Inferior parietal cortex (tissue), 1 donor: ENCODE data around the gene NRBP1.
"Not testable (repeated sequence)": the region's sequence is repeated elsewhere in the genome, so short reads cannot be mapped to it uniquely, and the experiment has no call there.

Experiments used
- DNase-seq: peaks from one replicate; pipeline ENCODE4 v3.0.0-alpha.2; 2016; ENCODE audit errors: extremely low spot score

NRBP1 gene

DNA sequence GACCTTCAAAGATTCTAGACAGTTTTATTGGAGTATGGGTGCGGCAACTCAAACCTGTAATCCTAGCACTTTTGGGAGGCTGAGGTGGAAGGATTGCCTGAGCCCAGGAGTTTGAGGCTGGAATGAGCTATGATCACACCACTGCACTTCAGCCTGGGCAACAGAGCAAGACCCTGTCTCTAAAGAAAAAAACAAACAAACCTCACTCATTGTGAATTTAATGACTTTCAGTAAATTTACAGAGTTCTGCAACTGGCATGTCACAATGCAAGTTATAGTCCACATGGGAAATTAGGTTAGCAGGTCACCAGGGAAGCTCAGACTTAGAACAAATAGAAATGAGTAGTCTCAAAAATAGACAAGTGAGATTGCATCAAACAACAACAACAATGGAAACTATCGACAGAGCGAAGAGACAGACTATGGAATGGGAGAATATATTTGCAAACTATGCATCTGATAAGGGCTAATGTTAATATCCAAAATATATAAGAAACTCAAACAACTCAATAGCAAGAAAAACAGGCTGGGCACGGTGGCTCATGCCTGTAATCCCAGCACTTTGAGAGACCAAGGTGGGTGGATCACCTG lies 6.7 kb upstream of the NRBP1 start:
- DNase-seq: no peak

DNA sequence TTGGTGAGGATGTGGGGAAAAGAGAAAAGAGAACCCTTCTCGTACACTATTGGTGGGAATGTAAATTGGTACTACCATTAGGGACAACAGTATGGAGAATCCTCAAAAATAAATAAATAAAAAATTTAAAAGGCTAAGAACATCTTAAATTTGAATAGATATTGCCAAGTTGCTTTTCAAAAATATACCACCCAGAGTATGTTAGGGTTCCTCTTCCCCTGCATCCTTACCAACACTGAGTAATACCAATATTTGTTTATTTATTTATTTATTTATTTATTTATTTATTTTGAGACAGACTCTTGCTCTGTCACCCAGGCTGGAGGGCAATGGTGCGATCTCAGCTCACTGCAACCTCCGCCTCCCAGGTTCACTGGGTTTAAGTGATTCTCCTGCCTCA lies 5.5 kb upstream of the NRBP1 start:
- no peak for DNase-seq

DNA sequence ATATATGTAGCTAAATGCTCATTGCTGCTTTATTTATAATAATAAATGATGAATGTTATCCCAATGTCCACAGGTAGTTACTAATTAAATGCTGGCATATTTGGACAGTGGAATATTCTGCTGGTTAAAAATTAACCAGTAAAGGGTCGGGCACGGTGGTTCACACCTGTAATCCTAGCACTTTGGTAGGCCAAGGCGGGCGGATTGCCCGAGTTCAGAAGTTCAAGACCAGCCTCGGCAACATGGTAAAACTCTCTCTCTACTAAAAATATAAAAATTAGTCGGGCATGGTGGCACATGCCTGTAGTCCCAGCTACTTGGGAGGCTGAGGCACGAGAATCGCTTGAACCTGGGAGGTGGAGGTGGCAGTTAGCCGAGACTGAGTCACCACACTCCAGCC lies 3.4 kb upstream of the NRBP1 start:
- DNase-seq: not testable (repeated sequence)

DNA sequence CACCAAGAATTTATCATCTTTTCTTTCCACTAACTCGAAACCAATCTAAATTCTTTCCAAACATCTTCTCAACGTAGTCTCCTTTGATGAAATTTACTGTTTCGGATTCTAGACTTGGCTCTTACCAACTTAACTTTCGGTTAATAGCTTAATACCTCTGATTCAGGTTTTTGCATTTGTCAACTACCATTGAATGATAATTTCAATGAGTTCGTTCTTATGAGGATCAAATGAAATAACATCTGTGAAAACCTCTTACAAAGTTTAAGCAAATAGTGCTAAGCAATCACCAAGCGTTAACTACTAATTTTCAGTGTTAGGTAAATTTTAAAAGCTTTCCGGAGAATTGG lies 593 bp upstream of the NRBP1 start:
- DNase-seq: peak; percentile 48

DNA sequence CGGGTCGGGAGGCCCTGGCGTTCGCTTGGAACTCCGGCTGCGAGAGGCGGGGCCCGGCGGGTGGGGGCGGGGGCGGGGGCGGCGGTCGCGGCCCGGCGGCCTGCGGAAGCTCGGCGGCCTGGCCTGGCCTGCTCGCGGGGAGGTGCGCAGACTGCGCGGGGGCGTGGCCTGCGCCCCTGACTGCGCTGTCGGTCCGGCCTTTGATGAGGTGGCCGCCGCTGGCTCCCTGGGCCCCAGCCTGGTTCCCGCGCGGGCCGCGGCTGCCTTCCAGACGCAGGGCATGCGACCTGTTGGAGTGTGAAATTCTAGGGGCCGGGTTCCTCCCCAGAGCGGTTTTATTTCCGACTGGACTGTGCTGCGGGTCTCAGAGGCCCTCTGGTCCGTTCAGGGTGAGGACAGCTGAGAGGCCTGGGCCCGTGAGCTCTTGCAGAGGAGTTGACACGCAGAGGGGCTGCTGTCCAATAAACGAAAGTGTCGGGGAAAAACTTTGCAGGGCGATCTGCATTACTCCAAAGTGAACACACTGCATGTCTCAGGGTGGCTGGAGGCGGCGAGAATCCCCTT lies 629 bp downstream of the NRBP1 start:
- peak; percentile 49 for DNase-seq

DNA sequence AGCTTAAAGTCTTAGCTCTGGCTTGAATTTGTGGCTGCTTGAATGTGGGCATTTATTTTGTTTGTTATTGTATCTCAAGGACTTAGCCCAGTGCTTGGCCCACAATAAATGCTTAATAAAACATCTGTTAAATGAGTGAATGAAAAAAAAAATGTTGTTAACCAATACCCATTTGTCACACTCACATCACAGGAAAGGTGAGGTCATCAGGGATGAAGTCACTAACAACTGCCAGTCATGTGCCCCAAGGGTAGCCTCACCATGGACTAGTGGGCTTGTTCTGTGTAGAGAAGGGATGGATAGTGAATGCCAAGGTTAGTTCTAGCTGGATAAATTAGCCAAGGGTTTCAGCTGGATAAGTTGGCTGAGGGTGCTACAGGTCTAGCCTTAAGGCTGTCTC lies 3.0 kb downstream of the NRBP1 start:
- no peak for DNase-seq

DNA sequence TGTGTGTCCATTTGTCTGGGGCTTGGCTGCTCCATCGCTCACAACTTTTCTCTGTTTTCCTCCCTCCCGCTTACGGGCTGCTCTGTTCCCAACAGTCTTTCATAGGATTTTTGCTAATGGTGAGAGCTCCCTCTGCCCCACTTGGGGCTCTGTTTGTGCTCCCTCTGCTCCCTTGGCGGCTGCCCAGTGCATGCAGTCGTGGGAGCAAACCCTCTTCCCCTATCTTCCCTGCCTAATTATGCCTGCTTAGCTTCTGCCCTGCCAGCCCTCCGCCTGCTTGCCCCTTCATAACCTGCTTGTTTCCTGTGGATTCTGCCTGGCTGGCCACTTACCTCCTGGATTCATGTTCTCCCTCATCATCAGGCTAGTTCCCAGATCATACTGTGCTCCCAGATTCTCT lies 7.2 kb downstream of the NRBP1 start:
- DNase-seq: no peak

DNA sequence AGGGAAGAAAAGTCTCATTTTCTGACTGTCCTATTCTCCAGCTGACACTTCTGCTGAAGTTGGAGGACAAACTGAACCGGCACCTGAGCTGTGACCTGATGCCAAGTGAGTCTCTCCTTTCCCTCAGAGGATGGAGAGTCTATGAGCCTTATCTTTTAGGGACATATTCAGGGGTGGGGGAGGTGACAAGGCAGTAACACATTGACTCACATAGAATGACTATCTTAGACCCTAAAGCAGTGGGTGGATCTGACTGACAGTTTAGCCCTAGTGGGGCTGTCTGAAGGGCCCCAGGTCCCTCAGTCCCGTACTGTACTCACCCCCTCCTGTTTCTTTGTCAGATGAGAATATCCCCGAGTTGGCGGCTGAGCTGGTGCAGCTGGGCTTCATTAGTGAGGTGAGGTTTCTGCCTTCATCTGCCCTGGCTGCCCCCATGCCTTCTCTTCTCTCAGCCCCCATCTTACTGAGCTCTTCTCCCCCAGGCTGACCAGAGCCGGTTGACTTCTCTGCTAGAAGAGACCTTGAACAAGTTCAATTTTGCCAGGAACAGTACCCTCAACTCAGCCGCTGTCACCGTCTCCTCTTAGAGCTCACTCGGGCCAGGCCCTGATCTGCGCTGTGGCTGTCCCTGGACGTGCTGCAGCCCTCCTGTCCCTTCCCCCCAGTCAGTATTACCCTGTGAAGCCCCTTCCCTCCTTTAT lies 12.9 kb downstream of the NRBP1 start:
- DNase-seq: no peak

DNA sequence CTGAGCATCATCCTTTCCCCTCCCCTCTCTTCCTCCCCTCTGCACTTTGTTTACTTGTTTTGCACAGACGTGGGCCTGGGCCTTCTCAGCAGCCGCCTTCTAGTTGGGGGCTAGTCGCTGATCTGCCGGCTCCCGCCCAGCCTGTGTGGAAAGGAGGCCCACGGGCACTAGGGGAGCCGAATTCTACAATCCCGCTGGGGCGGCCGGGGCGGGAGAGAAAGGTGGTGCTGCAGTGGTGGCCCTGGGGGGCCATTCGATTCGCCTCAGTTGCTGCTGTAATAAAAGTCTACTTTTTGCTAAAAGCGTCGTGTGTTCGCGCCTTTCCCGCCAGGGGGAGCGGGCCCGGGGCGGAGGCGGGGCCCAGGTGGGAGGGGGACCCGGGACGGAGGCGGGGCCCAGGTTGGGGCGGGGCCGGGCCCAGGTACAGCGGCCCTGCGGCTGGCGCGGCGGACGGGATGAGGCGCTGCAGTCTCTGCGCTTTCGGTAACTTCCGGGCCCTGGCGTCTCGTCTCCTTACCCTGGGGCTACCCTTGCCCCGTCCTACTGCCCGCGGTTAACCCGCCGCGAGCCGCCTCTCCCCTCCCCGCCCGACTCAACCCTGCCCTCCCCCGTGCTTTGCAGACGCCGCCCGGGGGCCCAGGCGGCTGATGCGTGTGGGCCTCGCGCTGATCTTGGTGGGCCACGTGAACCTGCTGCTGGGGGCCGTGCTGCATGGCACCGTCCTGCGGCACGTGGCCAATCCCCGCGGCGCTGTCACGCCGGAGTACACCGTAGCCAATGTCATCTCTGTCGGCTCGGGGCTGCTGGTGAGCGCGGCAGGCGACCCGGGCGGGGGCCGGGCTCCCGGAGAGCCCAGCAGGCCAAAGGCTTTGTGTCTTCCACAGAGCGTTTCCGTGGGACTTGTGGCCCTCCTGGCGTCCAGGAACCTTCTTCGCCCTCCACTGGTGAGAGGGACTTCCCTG lies 13.8 kb downstream of the NRBP1 start, which contains the start of gene KRTCAP3:
TSS of gene KRTCAP3 (plus strand) at position 424 of the 962 bp plus-strand sequence. CDS start at position 456, 32 bp downstream.
- no peak for DNase-seq

DNA sequence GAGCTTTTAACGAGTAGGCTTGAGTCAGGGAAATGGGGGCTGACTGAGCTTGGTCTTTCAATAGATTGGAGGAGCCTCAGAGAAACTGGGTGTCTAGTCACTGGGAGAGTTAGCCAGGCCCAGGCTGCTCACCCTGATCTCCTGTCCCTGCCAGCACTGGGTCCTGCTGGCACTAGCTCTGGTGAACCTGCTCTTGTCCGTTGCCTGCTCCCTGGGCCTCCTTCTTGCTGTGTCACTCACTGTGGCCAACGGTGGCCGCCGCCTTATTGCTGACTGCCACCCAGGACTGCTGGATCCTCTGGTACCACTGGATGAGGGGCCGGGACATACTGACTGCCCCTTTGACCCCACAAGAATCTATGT lies 14.5 kb downstream of the NRBP1 start:
- no peak for DNase-seq

DNA sequence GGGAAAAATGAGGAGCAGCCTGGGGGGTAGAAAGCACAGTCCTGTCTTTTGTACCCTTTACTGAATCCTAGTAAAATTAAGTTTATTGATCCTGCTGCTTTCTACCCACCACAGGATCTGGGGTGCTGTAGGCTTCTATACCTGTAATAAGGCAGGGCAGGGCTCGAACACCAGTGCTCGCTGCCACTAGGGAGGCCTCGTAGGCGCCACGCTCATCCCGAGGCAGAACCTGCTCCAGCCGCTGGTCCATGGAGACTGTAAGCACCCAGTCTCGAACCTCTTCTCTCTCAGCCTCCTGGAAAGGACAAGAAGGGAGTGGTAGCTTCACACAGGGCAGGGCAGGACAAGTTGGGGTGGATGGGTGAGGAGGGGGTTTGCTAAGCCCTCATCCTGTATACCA lies 16.7 kb downstream of the NRBP1 start:
- no peak for DNase-seq

DNA sequence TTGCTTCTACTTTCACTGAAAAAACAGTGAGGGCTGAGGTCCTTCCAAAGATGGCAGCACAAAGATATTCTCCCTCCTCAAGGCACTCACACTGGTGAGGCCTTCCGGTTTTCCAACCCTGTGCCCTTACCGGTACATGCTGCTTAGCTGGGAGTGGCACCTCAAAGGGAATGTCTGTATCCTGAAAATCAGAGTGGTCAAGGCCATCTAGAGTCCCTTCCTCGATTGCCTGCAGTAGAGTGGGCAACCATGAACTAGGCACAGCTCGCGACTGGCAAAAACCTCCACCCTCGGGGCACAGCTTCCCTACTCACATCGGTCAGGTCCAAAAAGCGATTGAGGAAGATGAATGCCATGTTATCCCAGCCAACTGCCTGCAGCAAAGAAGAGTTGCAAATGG lies 17.2 kb downstream of the NRBP1 start:
- DNase-seq: no peak

DNA sequence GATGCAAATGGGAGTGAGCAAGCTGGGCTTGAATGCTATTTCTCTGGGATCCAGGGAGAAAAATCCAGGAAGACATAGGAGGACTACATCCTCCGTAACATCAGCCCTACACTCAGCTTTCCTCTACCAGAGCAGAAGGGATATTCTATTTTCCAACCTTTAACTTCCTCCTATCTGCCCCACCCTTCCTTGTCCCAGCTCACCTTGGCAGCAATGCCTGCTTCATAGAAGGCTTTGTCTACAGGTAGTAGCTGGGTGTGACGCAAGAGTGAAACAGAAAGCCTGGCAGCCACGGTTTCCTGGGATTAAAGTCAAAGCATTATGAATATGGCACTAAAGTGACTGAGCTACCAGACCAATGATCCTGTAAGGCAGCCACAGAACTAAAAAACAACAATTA lies 17.6 kb downstream of the NRBP1 start:
- no peak for DNase-seq

DNA sequence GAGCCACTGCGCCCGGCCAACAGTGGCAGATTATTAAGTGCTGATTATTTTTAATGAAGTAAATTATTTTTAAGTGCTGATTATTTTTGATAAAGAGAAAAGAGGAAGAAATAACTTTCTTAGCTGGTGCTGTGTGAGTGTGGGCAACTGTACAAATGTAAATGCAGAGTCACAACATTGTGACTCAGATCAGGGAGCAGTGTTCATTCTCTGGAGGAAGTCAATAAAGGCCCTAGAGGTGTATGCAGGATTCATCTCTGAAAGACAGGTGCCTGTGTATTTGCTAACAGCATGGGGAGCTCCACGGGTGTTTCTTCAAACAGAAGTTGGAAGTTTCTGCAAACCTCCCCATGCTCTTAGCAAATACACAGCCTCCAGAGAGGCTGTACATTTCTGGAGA lies 19.9 kb downstream of the NRBP1 start:
- DNase-seq: no peak

DNA sequence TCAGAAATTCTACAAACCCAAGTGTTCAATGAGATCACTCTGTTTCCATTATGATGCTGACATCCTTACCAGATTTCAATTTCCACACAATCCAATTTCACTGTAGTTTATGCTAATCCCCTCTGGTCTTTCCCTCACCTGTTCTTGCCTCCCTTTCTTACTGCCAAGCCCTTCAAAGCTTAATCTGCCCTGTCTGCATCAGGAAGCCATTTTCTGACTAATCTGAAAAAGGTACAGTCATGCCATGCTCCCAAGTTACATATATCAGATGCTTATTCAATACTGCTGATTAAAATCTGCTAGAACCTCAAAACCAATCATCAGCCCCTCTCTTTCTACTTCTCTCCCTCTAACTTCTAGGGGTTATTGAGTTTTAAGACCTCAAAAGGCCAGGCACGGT lies 22.7 kb downstream of the NRBP1 start:
- no peak for DNase-seq

DNA sequence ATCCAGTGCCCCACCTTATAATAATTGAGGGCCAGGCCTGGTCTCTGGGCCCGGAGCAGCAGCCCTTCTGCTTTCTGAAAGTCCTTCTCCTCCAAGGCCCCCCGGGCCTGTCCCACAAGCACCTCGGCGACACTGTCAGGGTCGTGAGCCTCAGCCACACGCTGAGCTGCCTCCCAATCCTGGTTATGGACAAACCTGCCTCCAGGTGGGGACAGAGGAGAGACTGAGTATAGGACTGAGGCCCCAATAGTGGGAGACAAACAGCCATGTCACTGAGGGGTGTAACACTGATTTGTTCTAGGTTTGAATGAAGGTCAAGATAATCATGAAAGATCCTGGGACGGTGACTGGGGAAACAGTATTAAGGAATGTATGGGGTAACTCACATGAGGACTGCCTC lies 25.5 kb downstream of the NRBP1 start:
- DNase-seq: no peak

DNA sequence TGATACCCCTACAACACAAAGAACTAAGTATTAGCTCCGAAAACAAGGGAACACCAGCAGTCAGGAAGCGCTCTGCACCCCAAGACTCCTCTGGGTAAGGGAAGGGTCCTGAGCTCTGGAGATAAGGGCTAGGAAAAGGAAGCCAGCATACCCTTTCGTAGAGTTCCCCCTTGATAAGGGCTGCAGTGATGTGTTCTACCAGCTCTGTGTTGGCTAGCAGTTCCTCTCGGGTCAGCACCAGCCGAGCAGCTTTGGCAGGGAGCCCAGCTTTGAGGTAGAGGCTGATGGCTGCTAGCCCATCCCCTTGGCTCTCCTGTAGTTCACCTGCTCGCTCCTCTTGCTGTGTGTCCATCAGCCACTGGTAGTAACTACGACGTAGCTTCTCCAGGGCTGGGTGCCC lies 32.7 kb downstream of the NRBP1 start:
- no peak for DNase-seq

DNA sequence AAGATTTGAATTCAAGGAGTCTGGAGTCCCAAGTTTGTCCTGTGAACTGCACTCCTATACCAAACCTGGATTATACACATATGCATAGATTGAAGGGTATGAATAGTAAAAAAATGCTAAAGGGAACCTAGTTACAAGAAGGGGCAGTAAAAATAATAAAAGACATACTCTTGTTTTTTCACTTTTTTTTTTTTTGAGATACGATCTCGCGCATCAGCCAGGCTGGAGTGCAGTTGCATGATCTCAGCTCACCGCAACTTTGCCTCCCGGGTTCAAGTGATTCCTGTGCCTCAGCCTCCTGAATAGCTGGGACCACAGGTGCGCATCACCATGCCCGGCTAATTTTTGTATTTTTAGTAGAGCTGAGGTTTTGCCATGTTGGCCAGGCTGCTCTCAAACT lies 36.0 kb downstream of the NRBP1 start:
- no peak for DNase-seq

DNA sequence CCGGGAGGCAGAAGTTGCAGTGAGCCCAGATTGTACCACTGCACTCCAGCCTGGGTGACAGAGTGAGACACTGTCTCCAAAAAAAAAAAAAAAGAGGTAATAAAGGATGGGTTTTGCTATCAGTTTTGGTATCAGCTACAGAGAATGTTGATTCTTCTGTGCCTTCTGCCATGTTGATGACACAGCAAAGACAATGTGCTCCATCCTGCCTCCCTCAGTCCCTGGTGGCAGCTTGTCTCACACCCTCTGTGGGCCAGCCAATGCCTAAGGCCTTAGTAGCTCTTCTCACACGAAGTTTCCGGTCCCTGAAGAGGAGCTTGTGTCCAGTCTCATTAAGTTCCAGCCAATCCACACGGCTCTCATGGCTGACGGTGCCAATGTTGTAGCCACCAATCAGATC lies 43.5 kb downstream of the NRBP1 start:
- DNase-seq: no peak

DNA sequence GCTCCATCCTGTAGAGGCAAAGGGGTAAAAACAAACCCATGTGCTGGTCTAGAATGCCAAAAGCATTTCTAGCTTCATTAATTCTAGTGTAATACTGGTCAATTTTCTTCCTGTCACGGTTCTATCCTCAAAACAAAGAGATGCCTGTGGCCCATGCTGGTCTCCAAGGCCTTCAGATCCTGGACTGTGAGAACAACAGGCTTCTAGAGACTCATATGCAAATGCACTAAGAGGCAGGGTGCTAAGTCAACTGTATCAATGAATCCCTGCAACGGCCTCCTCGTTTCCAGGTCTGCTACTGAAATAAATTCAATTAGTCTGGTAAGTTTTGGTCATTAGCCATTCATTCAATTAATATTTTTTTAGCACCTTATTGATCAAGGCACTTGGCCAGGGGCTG lies 57.1 kb downstream of the NRBP1 start:
- DNase-seq: no peak

DNA sequence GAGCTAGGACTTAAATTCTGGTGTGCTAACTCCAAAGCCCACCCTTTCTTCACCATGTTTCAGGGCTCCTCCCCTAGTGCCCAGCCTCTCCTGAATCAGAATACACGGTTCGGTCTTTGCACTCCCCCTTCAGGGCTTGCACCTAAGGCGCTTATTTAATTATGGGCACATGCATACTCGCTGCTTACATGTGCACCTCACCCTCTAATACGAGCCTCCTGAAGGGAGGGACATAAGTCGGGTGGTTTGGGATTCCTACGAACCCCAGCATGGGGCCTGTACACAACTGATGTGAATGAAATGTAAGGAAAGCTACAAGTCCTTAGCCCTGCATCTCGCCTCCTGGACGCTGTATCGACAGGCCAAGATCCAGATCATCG lies 60.7 kb downstream of the NRBP1 start:
- DNase-seq: no peak
